Measurements from ENCODE around the gene COA5.
A peak's percentile ranks its signal among the peaks of the same experiment; 100 is the strongest.

COA5 gene

GRCh38 chr2:98571121-98571701 is 37.1 kb downstream of the COA5 start:
- DNase-seq = no peak

GRCh38 chr2:98570356-98570755 is 38.0 kb downstream of the COA5 start:
- DNase-seq = no peak

DNA sequence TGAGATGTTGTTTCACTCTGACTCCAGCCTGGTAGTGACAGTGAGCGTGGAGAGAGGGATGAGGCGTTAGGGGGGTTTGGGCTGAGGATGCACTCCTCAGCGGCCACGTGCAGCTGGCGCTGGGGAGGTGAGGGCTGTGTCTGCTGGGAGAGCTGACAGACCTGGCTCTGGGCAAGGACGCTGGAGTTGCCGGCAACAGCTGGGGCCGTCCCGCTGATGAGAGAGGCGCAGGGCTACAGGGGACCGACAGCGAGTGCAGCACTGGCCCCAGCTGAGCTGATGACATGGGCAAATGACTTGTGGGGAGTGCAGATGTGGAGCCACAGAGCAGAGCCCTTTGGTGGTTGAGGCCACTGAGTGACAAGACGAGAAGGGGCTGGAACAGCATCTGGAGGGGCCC is 38.4 kb downstream of the COA5 start:
- no peak for DNase-seq

DNA sequence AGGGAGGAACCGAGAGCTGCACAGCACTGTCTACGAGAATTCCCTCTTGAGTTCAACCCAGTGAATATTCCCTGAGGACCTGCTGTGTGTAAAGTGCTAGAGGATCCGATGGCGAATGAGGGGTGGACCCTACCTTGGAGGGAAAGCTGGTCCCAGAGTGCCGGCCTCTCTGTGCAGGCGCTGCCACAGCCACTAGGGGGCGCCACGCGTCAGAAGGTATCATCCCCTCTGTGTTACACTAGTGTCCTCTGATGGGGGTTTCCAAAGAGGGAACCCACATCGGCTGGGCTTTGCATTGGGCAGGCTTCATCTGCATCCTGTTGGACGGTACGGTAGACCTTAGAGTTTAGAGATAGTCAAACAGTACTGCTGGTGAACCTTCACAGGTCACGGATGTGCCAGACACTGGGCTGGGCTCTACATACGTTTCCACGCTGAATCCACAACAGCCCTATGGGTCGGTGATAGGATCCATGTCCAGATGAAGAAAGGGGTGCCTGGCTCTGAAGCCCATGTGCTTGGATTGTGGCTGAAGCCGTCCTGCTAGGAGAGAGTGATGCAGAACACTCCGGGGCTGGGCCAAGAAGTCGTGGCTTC is 39.0 kb downstream of the COA5 start:
- DNase-seq = no peak

- no peak for DNase-seq
Measured at GRCh38 chr2:98568161-98568956, 40.0 kb downstream of the COA5 start.

DNA sequence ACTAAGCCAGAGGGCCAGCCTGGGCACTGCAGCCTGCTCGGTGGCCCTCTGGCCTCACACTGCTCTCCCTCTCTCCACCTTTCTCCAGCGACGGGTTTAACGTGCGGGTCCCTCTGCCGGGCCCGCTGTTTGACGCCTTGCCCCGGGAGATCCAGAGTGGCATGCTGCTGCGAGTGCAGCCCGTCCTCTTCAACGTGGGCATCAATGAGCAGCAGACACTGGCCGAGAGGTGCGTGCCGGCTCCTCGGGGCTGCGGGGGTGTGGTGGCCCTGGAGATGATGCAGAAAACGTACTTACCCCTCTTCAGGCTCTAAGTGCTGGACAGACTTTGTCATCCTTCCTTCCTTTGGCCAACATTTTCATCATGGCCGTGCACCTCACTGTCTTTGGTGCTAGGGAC is 42.4 kb downstream of the COA5 start:
- no peak for DNase-seq

DNA sequence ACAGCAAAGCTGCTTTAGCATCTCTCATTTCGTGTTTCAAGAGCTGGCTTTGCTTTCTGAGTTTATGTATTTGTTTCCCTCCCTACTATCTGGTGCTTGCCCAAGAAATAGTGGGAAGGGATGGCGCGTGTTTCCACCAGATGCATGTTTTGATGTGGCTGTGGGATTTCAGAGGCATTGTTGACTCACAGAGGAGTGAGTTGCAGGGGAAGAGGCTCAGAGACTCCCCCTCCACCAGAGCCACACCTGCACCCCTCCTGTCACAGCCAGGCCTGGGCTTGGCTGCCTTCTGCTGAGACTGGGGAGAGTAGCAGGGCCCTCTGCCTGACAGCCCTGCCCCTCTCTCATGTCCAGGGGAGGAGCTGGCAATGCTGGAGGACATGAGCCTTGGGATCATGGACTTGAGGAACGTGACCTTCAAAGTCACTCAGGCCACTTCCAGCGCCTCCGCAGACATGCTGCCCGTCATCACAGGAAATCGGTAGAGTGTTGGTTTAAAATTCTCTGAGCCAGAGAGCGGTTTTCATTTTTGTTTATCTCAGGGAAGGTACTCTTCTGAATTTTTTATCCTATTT is 42.9 kb downstream of the COA5 start:
- no peak for DNase-seq

GRCh38 chr2:98564541-98565132 is 43.7 kb downstream of the COA5 start:
- DNase-seq = no peak

DNA sequence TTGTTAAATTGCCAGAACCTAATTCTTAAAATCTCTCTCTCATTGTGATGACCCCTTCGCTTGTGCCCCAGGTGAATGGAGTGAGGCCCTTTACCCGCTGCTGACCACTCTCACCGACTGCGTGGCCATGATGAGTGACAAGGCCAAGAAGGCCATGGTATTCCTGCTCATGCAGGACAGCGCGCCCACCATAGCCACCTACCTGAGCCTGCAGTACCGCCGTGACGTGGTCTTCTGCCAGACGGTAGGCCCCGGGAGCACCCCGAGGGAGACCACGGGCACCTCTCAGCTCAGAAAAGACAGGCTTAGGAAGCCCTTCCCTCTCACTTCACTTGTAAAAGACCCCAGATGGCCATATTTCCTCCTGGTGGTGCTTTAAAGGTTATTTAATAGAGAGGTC is 44.9 kb downstream of the COA5 start:
- no peak for DNase-seq

DNA sequence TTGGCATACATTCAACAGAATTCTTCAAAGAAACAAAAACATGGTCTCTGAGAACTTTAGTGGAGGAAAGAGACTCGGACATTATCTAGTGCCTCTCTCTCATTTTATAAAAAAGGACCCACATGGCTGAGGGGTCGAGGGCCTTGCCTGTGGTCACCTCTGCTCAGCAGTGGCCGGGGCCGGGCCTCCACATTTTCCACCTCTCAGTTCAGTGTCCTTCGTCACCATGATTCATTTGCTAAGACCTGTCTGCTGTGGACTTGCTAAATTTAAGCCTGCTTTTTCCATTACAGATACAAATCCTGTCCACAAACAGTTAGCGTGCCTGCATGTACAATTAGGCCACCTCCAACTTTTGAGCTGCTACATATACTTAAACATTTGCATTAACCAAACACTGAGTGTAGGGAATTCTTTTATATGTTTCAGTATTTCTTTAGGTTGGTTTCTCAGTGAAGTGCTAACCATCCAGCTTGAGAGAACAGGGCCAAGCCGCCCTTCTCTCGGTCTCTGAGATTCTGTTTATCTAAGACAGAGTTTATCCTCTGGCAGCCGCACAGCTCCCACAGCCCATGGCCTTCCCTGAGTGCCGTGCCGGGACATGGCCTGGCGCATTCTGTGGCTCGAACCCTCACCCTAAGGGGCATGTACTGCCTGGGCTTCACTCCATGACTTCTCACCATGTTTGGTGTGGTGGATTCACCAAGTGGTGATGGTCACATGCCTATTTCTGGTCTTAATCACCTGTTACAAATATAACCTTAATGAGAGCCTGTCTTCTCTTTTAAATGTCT is 46.2 kb downstream of the COA5 start:
- DNase-seq = no peak

GRCh38 chr2:98561018-98561417 is 47.3 kb downstream of the COA5 start:
- no peak for DNase-seq

DNA sequence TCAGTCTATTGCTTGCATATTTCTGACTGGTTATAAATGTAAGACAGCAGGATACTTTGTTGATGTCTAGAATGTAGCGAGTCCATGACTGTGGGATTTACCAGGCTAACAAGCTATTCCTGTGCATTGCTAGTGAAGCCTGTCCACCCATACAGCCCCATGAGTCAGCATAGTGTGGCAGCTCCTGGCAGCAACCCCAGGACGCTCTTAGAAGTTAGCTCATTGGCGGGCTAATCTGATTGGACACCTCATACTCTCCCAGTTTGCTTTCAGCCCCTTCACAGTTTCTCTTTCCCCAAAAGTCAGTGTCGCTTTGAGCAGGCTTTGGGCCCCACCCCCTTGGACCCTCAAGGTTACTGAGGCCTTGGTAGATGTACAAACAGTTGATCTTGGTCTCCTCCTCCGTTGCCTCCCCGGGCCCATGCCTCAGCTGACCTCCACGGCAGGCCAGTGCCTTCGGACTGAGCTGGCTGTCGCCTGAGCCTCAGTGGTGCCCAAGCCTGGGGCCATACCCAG is 48.0 kb downstream of the COA5 start:
- DNase-seq = peak; percentile 42

DNA sequence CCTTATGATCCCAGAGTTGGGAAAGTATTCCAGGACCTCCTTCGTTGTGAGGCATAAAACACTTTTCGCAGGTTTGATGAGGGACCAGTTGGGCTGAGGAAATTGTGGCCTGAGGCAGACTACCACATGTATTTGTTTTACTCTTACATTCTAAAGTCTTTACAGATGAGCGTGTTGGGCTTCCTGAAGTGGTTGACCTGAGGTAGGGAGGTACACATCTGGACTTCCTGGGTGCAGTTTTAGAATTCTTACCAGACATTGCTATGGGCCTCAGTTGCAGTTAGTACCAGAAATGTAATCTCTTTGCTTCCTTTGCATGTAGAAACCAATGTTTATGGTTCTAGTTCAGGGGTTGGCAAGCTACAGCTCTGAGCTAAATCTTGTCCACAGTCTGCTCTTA is 48.7 kb downstream of the COA5 start:
- no peak for DNase-seq

GRCh38 chr2:98558852-98559530 is 49.3 kb downstream of the COA5 start:
- no peak for DNase-seq

- DNase-seq = no peak
Measured at GRCh38 chr2:98556344-98557033, 51.8 kb downstream of the COA5 start.

DNA sequence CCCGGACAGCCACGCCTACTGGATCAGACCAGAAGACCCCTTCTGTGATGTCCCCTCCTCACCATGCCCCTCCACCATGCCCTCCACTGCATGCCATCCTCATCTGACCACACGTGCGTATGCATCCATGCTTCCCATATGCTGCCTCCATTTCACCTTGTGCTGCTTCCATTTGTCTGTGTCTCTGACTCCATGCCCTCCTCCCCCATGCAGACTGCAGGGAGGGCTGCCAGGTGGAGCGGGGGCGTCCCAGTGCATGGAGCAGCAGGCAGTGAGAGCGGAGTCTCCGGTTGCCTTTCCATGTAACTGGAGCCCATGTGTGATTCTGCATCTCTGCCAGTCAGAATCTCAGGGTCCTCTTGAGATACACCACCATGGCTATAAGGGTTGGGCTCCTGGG is 52.6 kb downstream of the COA5 start:
- DNase-seq = no peak

DNA sequence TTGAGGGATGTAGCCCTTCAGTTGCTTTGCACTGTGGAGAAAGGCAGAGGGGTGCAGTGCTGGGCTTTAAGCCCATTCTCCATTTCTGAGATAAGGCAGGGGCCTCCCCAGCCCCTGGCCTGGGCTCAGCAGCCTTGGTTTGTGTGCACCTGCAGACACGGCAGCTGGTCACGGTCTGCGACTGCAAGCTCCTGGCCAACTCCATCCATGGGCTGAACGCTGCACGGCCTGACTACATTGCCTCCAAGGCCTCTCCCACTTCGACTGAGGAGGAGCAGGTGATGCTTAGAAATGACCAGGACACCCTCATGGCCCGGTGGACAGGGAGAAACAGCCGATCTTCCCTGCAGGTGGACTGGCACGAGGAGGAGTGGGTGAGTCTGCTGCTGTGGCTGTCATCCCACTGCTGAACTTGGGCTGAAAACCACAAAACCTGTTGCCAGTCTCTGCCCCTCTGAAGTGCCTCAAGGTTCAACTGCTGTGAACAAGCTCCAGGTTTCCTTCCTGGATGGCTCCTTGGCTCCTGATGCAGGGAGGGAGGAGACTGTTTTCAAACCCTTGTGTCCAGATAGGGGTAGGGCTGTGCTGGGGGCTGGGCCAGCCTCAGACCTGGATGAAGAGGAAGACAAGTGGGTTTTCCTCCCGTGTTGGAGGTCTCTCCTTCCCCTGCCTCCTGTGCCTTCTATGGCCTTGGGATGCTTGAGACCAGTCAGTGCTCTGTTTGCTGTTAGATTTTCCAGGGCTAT is 54.0 kb downstream of the COA5 start:
- DNase-seq = no peak

DNA sequence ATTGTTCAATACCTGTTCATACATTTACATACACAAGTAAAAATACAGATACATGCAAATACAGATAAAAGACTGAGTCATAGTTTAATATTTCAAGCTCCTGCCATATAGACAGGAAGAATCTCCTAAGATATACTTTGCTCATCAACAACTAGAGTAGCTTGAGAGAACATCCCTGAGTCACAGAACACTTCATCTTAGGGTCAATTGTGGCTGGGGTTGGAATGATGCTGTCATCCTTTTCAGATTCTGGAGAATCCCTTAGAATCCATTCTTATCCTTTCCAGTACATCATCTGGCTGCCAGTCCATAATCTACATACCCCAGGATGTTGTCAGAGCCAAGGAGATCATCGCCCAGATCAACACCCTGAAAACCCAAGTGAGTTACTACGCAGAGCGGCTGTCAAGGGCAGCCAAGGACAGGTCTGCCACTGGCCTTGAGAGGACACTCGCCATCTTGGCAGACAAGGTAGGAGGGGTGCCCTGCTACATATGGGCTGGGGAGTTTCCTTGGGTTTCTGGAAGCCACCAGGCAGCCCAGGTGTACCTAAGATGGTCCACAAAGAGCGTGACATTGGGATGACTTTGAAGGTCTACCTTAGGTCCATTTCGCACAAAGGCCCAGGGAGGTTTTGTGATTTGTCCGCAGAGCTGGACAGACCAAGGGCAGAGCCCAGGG is 55.7 kb downstream of the COA5 start:
- DNase-seq = no peak

DNA sequence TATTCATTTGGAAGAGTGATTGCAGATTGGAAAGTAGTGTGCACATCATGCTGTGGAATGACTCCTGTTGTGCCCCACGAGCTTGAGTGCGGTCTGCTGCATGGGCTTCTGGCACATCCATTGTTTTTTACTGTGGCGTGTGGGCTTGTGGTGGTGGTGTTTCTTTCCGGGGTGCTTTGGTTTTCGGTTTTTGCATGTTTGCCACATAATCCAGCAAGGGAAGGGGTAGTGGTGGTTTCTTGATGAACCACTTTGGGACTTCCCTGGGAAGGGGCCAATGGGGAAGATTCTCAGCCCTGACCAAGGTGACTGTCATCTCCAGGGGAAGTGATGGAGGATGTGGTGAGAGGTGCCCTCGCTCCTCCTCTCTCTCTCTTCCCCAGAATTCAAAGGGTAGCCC is 57.0 kb downstream of the COA5 start:
- no peak for DNase-seq

DNA sequence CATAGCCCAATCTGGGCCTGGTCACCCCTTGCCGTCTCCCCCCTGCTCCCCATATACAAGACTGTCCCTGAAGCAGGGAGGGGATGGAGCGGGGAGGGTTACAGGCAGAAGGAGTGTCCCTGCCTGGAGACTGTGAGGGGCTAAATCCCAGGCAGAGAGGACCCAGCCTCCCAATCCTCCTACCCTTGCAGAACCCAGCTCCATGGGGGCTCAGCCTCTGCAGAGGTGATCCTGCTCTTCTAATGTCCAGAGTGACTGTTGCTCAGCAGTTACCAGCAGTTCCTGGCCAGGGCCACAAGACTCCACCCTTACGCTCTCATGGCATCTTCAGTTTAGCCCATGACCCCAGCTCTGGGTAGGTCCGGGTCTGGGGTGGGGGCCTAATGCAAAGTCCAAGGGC is 58.1 kb downstream of the COA5 start:
- no peak for DNase-seq
